Transverse colon (tissue), 4 donors: ENCODE measurements around the gene CCDC88C.

ENCODE experiments used
- EP300 ChIP-seq: sonication (generic); formaldehyde crosslinking; IDR thresholded peaks from one replicate; pipeline ENCODE4 v1.6.1; 2017; ENCODE audit warnings: antibody characterized with exemption, low read depth
- POLR2A ChIP-seq: fragments of 450-650 bp; IDR thresholded peaks from one replicate; pipeline ENCODE4 v1.6.1; 2016; ENCODE audit warnings: antibody characterized with exemption, mild to moderate bottlenecking, moderate library complexity
- POLR2AphosphoS5 ChIP-seq, 3 donors: sonication (generic); formaldehyde crosslinking; IDR thresholded peaks; one replicate each; pipeline ENCODE4 v1.6.1; 2016; ENCODE audit warnings: antibody characterized with exemption in 3 of 3
- TF ChIP-seq, protein P1 (sequence below), 5 experiments: fragments of 200-600 bp in 3 of 5; fragments of 450-650 bp in 2 of 5; sonication (generic) in 3 of 5; IDR thresholded peaks; 1 replicate in 2 of 5; 2 replicates in 3 of 5; pipeline ENCODE4 v1.5.1; 2016 to 2017; ENCODE audit warnings: antibody characterized with exemption in 5 of 5, inconsistent platforms in 3 of 5, mild to moderate bottlenecking in 2 of 5, moderate library complexity in 1 of 5

DNA sequence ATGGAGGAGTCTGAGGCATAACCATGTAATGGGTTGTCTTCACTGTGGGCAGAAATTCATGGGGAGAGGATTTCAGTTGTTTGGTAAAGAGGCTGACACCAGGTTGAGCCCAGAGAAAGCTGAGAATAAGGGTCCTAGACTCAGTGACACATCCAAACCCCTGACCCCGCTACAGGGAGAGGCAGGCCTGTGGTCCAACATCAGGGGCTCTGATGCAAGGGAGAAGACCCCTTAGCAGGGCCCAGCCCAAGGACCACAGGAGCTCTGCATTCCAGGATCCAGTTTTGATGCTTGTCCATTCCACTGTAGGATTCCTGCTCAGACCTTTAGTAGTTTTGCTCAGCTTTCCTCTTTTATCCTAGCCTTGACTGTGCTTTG lies 188.6 kb downstream of the CCDC88C start:
- TF ChIP-seq, protein P1, sequence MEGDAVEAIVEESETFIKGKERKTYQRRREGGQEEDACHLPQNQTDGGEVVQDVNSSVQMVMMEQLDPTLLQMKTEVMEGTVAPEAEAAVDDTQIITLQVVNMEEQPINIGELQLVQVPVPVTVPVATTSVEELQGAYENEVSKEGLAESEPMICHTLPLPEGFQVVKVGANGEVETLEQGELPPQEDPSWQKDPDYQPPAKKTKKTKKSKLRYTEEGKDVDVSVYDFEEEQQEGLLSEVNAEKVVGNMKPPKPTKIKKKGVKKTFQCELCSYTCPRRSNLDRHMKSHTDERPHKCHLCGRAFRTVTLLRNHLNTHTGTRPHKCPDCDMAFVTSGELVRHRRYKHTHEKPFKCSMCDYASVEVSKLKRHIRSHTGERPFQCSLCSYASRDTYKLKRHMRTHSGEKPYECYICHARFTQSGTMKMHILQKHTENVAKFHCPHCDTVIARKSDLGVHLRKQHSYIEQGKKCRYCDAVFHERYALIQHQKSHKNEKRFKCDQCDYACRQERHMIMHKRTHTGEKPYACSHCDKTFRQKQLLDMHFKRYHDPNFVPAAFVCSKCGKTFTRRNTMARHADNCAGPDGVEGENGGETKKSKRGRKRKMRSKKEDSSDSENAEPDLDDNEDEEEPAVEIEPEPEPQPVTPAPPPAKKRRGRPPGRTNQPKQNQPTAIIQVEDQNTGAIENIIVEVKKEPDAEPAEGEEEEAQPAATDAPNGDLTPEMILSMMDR (IDR thresholded peaks at IDR 0.05) = no peak
- TF ChIP-seq POLR2AphosphoS5 (IDR thresholded peaks at IDR 0.05) (no peak), POLR2A (no peak), EP300 (no peak)
